Activated CD4-positive, alpha-beta T cell treated with anti-CD3 and anti-CD28 coated beads, Interleukin-2, amount 50 U/mL, for 1 hour (primary cell): ENCODE measurements around the gene CA12.

Experiments used
- DNase-seq: peaks from one replicate; pipeline ENCODE4 v3.0.0-alpha.2; 2020

The CA12 gene

DNA sequence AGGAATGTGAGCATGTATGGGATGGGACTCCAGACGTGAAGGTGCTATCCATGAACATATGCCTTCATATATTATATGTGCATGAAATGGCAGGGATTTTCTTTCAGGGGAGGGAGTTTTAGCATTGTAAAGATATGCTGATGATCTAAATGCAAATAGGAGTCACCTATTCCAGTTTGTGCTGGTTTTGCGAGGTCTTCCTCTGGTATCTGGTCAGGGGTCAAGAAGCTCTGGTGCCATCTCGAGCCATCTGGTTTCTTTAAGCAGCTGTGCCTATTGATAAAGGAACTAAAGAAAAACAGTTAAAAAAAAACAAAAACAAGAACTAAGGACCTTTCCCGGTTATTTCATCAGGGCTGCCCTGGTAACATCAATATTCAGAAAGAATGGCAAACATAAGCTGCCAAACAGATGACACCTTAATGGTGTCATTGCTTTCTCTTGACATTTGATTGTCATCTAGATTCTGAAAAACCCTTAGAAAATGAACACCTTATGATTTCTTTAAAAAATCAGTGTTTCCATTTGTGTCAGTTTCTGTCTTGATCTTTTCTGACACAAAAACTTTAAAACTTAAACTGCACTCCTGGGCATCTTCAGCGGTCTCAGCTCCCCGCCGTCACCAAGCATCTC lies 81.6 kb downstream of the CA12 start:
- no peak for DNase-seq

DNA sequence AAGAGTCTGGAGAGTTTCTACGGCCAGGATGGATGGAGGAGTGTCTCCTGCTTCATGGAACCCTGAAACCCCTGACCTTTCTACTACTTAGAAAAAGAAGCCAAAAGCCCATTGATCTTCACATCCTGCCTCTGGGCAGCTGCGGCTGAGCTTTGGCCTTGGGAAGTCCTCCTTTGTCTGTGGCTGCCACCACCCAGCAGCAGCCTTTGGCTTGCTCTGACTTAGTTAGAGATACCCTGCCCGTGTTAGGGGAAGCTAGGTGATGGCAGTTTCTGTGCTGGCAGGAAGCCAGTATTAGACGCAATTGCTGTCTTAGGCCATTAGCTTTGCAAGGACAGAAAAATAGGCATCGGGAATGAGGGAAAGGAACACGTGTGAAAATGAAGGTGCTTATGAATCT lies 85.5 kb downstream of the CA12 start:
- no peak for DNase-seq

DNA sequence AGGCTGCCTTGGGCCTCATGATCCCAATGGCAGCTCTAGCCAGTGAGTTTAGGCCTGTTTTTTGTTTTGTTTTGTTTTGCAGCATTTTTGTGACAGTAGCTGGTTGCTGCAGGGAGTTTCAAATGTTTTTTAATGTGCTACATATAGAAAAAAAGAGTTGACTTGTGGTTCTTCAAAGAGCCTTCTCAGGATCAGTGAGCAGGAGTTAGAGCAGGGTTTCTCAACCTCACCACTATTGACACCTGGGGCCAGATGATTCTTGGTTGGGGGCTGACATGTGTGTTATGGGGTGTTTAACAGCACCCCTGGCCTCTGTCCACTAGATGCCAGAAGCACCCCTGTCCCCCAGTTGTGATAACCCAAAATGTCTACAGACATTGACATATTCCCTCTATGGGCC lies 86.3 kb downstream of the CA12 start:
- no peak for DNase-seq

DNA sequence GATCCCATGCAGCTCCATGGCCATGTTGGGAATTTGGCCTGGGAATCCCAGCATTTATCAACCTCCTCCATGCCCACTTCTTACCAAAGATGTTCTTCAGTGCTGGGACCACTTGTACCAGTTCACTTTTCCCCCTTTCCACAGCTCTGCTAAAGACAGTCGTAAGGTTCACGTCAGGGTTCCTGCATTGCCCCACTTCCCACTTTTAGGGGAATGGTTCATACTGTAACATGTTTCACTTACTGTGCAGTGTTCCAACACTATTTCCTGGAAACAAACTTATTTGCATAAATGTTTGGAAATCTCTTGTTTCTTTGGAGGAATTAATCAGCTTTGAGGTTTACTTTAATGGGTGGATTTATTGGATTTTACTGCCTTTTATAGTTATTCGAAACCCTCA lies 87.3 kb downstream of the CA12 start:
- no peak for DNase-seq

- DNase-seq = no peak
Observed at GRCh38 chr15:63292771-63293170, 88.9 kb downstream of the CA12 start.

DNA sequence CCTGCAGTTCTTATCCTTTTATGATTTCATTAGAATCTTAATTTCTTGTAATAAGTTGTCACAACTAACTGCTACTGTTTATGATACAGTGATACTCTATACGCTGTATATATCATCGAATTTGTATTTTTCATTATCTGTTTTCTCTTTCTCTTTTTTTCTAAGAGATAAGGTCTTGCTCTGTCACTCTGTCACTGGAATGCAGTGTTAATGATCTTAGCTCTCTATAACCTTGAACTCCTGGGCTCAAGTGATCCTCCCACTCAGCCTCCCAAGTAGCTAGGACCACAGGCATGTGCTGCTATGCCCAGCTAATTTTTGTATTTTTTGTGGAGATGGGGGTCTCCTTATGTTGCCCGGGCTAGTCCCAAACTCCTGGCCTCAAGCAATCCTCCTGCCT lies 89.4 kb downstream of the CA12 start:
- no peak for DNase-seq

DNA sequence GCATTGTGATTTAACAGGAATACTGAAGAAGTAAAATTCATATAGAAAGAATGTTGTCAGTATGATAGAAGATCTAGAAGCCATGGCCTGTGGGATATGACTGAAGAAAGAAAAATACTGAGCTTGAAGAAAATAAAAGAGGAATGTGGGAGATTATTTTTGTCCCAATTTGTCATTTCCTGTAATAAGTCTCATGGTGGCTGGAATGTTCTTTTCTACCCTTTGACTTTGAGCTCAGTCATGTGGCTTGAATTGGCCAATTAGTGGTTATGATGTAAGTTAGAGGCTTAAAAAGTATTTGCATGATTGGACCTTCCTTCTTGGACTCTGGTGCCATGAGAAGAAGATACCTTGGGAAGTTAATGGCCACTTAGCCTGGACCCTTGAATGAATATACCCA lies 90.1 kb downstream of the CA12 start:
- DNase-seq = no peak

DNA sequence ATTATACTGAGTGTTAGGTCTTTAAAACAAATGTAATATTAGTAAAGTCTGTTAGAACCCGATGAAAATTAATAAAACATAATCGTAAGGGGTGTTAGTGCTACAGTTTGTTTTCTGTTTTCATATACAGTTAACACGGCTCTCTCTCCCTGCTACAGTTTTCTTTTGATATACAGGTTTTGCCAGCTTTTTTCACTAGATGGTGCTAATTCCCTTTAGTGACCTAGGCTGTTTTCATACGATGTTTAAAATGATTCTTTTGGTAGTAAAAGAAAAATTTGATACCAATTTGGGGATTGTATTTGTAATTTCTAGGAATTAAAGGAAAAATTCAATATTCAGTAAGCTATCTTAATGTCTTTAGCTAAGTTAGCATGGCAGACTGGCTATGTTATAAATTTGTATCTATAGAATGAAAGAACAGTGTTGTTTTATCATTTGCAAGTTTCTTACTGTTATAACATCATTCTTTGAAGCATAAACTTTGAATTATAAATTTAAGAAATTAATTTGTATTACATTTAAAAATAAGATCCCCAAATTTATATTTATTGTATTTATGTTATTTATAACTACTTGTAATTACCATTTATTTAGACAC lies 92.8 kb downstream of the CA12 start:
- no peak for DNase-seq

DNA sequence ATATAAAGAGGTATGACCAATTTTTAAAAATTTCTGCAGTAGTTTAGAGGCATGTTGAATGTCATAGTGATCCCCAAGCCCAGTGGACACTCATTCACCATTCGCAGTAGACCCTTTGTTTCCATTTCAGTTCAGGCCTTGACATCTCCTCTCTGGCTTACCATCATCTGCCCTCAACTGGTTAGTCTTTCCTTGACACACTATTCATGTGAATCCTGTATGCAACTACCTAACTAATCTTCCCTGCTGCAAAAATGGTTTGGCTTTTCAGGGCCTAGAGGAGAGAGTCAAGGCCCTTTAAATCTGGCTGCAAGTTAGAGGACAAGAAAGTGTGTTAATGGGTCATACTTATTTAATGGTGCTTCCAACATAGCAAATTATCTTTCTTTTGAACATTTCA lies 93.3 kb downstream of the CA12 start:
- no peak for DNase-seq

- no peak for DNase-seq
Observed at GRCh38 chr15:63287109-63287508, 94.5 kb downstream of the CA12 start.

DNA sequence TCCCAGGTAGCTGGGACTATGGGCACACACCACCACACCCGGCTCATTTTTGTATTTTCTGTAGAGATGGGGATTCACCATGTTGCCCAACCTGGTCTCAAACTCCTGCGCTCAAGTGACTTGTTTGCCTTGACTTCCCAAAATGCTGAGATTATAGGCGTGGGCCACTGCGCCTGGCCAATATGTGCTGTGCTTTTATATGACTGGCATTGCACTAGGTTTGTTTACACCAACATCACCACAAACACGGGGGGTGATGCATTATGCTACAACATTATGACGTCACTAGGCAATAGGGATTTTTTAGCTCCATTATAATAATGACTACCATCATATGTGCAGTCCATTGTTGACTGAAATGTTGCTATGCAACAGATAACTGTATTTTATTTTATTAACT lies 97.3 kb downstream of the CA12 start:
- no peak for DNase-seq

DNA sequence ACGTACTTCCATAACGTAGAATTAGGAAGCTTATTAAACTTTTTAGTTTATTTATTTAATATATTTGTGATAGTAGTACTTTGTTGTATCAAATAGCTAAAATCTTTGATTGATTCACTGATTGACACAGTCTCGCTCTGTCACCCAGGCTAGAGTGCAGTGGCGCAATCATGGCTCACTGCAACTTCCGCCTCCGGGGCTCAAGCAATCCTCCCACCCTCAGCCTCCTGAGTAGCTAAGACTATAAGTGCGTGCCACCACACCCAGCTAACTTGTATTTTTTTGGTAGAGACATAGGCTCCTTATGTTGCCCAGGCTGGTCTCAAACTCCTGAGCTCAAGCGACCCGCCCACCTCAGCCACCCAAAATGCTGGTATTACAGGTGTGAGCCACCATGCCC lies 98.5 kb downstream of the CA12 start:
- no peak for DNase-seq

- no peak for DNase-seq
Observed at GRCh38 chr15:63277893-63278456, 103.7 kb downstream of the CA12 start.

- DNase-seq = peak; percentile 75
Observed at GRCh38 chr15:63277038-63277892, 104.4 kb downstream of the CA12 start, which contains the start of gene APH1B. Gene APH1B, plus strand, starts transcription at chr15:63277605. Its CDS starts 19 bp downstream, at chr15:63277624.

DNA sequence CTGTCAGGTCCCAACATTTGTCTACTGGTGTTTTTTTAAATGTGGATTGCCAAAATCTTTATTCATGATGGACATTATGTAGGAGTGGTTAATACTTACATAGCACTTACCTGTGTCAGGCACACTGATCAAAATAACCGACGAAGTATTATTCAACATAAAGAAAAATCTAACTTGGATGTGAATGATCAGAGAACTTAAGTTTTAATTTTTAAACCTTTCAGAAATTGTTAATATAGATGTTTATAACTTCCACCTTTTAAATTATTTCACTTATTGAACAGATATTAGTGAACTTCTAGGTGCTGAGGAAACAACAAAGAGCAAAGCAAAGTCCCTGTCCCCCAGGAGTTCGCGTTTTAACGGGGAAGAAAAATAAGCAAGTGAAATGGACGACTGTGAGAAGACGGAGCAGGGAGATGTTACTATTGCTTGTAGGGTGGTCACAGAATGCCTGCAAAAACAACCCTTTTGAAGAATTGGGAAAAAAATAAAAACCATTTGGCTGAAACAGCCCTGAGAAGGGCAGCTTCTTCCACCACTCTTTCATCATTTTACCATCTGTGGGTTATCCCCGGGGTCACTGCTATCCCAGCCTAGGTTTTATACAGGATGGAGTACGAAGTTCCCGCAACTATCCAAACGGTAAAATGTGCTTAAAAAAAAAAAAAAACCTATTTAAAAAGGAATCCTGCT lies 105.2 kb downstream of the CA12 start:
- DNase-seq = no peak

GRCh38 chr15:63274427-63274826 lies 107.2 kb downstream of the CA12 start:
- no peak for DNase-seq
